Cardiac muscle cell (in vitro differentiated cells and primary cell): ENCODE data around the gene HSPB3. TPM values are rescaled to one million over a fixed set of nuclear protein-coding genes. Genes with fewer than 3 reads are reported as not detected.

ENCODE experiments used
- DNase-seq, 2 donors: peaks; one replicate each; pipeline versions ENCODE4 v3.0.0 to v3.0.0-alpha.2; 2010 to 2017; ENCODE audit warnings: low read depth in 1 of 2, low spot score in 1 of 2
- H3K27ac ChIP-seq: fragments of 200-600 bp; sonication (generic); 2 replicates; pipeline ENCODE4 v1.5.1; 2016
- H3K27me3 ChIP-seq: fragments of 200-600 bp; sonication (generic); 2 replicates; pipeline ENCODE4 v1.6.0; 2016; ENCODE audit warnings: control low read depth
- H3K36me3 ChIP-seq: fragments of 200-600 bp; sonication (generic); 2 replicates; pipeline ENCODE4 v1.5.1; 2016; ENCODE audit warnings: control low read depth
- H3K4me1 ChIP-seq: fragments of 200-600 bp; sonication (generic); 2 replicates; pipeline ENCODE4 v1.8.1; 2017; ENCODE audit warnings: low read depth, mild to moderate bottlenecking, mixed run types
- H3K4me3 ChIP-seq: fragments of 200-600 bp; sonication (generic); 2 replicates; pipeline ENCODE4 v1.5.1; 2016; ENCODE audit warnings: mild to moderate bottlenecking
- H3K9me3 ChIP-seq: fragments of 200-600 bp; sonication (generic); 2 replicates; pipeline ENCODE4 v1.5.1; 2017; ENCODE audit warnings: low read depth, mild to moderate bottlenecking, control low read depth
- CTCF ChIP-seq: IDR thresholded peaks from 2 replicates; pipeline ENCODE4 v1.5.1; 2012; ENCODE audit warnings: low read depth, mild to moderate bottlenecking, low read length
- polyA plus RNA-seq: library from polyadenylated mRNA; unstranded; fragments of >200 nt; fragmentation: Nextera tagmentation; extraction: Ambion mirVana; gene quantifications from 2 replicates; pipeline ENCODE4 v1.2.1, GENCODE V29; 2016
- total RNA-seq: library from RNA; depleted of rRNA; stranded (reverse); fragments of >200 nt; gene quantifications from 2 replicates; pipeline ENCODE4 v1.2.3, GENCODE V29; 2016

HSPB3 gene
- total and polyA plus RNA-seq, 2 experiments from 2014 or later = 45.4 to 57.3 TPM

GRCh38 chr5:54446379-54446732 lies 9.1 kb upstream of the HSPB3 start:
- H3K27ac ChIP-seq = no peak overlapping the region
- TF ChIP-seq CTCF = no peak
- DNase-seq = peak in 1 of 2 donors; percentile 7
- H3K27me3 ChIP-seq = no peaks in the 10 kb centered on the region
- H3K9me3 ChIP-seq = no peaks in the 10 kb centered on the region
- H3K4me1 ChIP-seq = peaks cover 16% of the 10 kb centered on the region
- no peaks in the 10 kb centered on the region for H3K36me3 ChIP-seq
- H3K4me3 ChIP-seq = no peak overlapping the region

GRCh38 chr5:54449923-54450322 lies 5.6 kb upstream of the HSPB3 start:
- Histone ChIP-seq H3K4me1 (peaks cover 14% of the 10 kb centered on the region), H3K4me3 (no peak overlapping the region)
- TF ChIP-seq CTCF = no peak

GRCh38 chr5:54450542-54450941 lies 5.0 kb upstream of the HSPB3 start:
- H3K9me3 ChIP-seq = no peaks in the 10 kb centered on the region
- H3K4me3 ChIP-seq = no peak overlapping the region
- DNase-seq = no peak
- H3K36me3 ChIP-seq = no peaks in the 10 kb centered on the region
- H3K27me3 ChIP-seq = no peaks in the 10 kb centered on the region
- peaks cover 18% of the 10 kb centered on the region for H3K4me1 ChIP-seq
- no peak for TF ChIP-seq CTCF
- no peak overlapping the region for H3K27ac ChIP-seq

More at GRCh38 chr5:54449923-54450322, 5.6 kb upstream of the HSPB3 start:
- Histone ChIP-seq H3K9me3 (no peaks in the 10 kb centered on the region), H3K27me3 (no peaks in the 10 kb centered on the region), H3K27ac (no peak overlapping the region), H3K36me3 (no peaks in the 10 kb centered on the region)
- no peak for DNase-seq

GRCh38 chr5:54453046-54453445 lies 2.5 kb upstream of the HSPB3 start:
- TF ChIP-seq CTCF = no peak
- H3K4me3 ChIP-seq = no peak overlapping the region
- H3K27me3 ChIP-seq = no peaks in the 10 kb centered on the region
- peak in 1 of 2 donors; percentile 7 for DNase-seq
- H3K36me3 ChIP-seq = no peaks in the 10 kb centered on the region
- peaks cover 32% of the 10 kb centered on the region for H3K4me1 ChIP-seq
- no peaks in the 10 kb centered on the region for H3K9me3 ChIP-seq
- H3K27ac ChIP-seq = peak overlapping the region; percentile 53

GRCh38 chr5:54454602-54455001 lies 897 bp upstream of the HSPB3 start:
- H3K27me3 ChIP-seq = no peaks in the 10 kb centered on the region
- peak overlapping the region; percentile 99 for H3K27ac ChIP-seq
- DNase-seq = no peak
- H3K4me1 ChIP-seq = peaks cover 42% of the 10 kb centered on the region
- no peak overlapping the region for H3K4me3 ChIP-seq
- H3K36me3 ChIP-seq = no peaks in the 10 kb centered on the region
- TF ChIP-seq CTCF = no peak
- H3K9me3 ChIP-seq = no peaks in the 10 kb centered on the region
